Small intestine (tissue), 7 donors: Measurements from ENCODE around the gene PIK3C2B. TPM values are rescaled to one million over a fixed set of nuclear protein-coding genes. Genes with fewer than 3 reads are reported as not detected.

ENCODE experiments used
- DNase-seq, 2 donors: peaks; one replicate each; pipeline versions ENCODE4 v3.0.0 to v3.0.0-alpha.2; 2013
- FAIRE-seq: peaks from 2 replicates; lab custom pipeline; 2012; peaks lifted over from hg19 to GRCh38; lab: Jason Lieb, UNC
- H3K27ac ChIP-seq, 3 donors: one replicate each; pipeline ENCODE4 v1.5.1; 2013; ENCODE audit warnings: low read length in 2 of 3, mild to moderate bottlenecking in 2 of 3, control low read depth in 1 of 3, inconsistent platforms in 1 of 3, low read depth in 1 of 3, moderate library complexity in 1 of 3
- H3K27me3 ChIP-seq, 3 donors: one replicate each; pipeline ENCODE4 v1.6.1; 2013; ENCODE audit warnings: low read length in 3 of 3, inconsistent platforms in 1 of 3; ENCODE audit not compliant: control insufficient read depth in 3 of 3, insufficient read depth in 3 of 3
- H3K36me3 ChIP-seq, 3 donors: one replicate each; pipeline ENCODE4 v1.6.1; 2013; ENCODE audit warnings: low read length in 3 of 3, inconsistent platforms in 1 of 3, low read depth in 1 of 3, mild to moderate bottlenecking in 1 of 3, moderate library complexity in 1 of 3; ENCODE audit not compliant: control insufficient read depth in 3 of 3, insufficient read depth in 2 of 3
- H3K4me1 ChIP-seq, 3 donors: one replicate each; pipeline ENCODE4 v1.6.1; 2013; ENCODE audit warnings: low read length in 2 of 3, inconsistent platforms in 1 of 3, low read depth in 1 of 3, mild to moderate bottlenecking in 1 of 3, moderate library complexity in 1 of 3; ENCODE audit not compliant: control insufficient read depth in 3 of 3, insufficient read depth in 2 of 3
- H3K4me3 ChIP-seq, 3 donors: one replicate each; pipeline ENCODE4 v1.5.1; 2013; ENCODE audit warnings: low read length in 3 of 3, control low read depth in 1 of 3, inconsistent platforms in 1 of 3, low read depth in 1 of 3, mild to moderate bottlenecking in 1 of 3, moderate library complexity in 1 of 3
- H3K9me3 ChIP-seq, 2 donors: one replicate each; pipeline ENCODE4 v1.6.1; 2013; ENCODE audit warnings: low read depth in 1 of 2, low read length in 1 of 2; ENCODE audit not compliant: control insufficient read depth in 2 of 2, insufficient read depth in 1 of 2
- WGBS, 3 donors: extraction: QIAGEN DNeasy Blood & Tissue Kit; methylation state at CpG; one replicate each; pipeline ENCODE4 v1.1.7; 2013; 5-methylcytosine and 5-hydroxymethylcytosine counted together
- polyA plus RNA-seq, 4 donors: library from polyadenylated mRNA; stranded (reverse) in 3 of 4; unstranded in 1 of 4; fragments of 200-250 nt in 3 of 4; fragments of 120-200 nt in 1 of 4; gene quantifications; one replicate each; pipeline versions ENCODE4 v1.2.1 to v1.2.3, GENCODE V29; 2013
- donor health status: healthy with polysubstance abuse.
- donor health status: control.
- donor health status: control.
- donor health status: Bipolar disorder and iron deficiency.
- donor health status: healthy.

Gene PIK3C2B
- polyA plus RNA-seq, 4 donors: 8.1 to 31.1 (median 17.5) TPM

- Histone ChIP-seq H3K27me3 (no peaks in the 10 kb centered on the region), H3K9me3 (no peaks in the 10 kb centered on the region), H3K36me3 (peaks cover 0 to 7% (median 0%) of the 10 kb centered on the region in 3 donors), H3K27ac (peak overlapping the region in 2 of 3 donors; percentile 55 to 91), H3K4me1 (peaks cover 0 to 8% (median 4%) of the 10 kb centered on the region in 3 donors), H3K4me3 (no peak overlapping the region)
- FAIRE-seq (no peak), DNase-seq (peak in 1 of 2 donors; percentile 35)
- WGBS, 3 donors: 58 to 68% (median 62%) methylated on average over 15 of the region's 15 CpGs
Observed at GRCh38 chr1:204513117-204513716, 18.6 kb upstream of the PIK3C2B start.

- Histone ChIP-seq H3K27ac (no peak overlapping the region), H3K9me3 (no peaks in the 10 kb centered on the region), H3K27me3 (no peaks in the 10 kb centered on the region), H3K4me3 (no peak overlapping the region), H3K36me3 (no peaks in the 10 kb centered on the region), H3K4me1 (peaks cover 0 to 3% (median 0%) of the 10 kb centered on the region in 3 donors)
- no peak for DNase-seq
- FAIRE-seq: no peak
Observed at GRCh38 chr1:204511366-204511765, 16.8 kb upstream of the PIK3C2B start.

- FAIRE-seq (no peak), DNase-seq (peak in 1 of 2 donors; percentile 31)
- H3K9me3 ChIP-seq: no peaks in the 10 kb centered on the region
- H3K4me3 ChIP-seq: no peak overlapping the region
- H3K27me3 ChIP-seq: no peaks in the 10 kb centered on the region
- H3K36me3 ChIP-seq: no peaks in the 10 kb centered on the region
- 51 to 71% (median 63%) methylated on average over 9 of the region's 9 CpGs for WGBS, 3 donors
- H3K4me1 ChIP-seq: peaks cover 0 to 7% (median 0%) of the 10 kb centered on the region in 3 donors
- no peak overlapping the region for H3K27ac ChIP-seq
Observed at GRCh38 chr1:204509186-204509635, 14.6 kb upstream of the PIK3C2B start.

GRCh38 chr1:204507317-204508105, 12.9 kb upstream of the PIK3C2B start:
- FAIRE-seq: no peak
- peak; percentile 26 to 54 for DNase-seq
- Histone ChIP-seq H3K36me3 (no peaks in the 10 kb centered on the region), H3K27ac (peak overlapping the region; percentile 58 to 97 (median 71)), H3K4me3 (peak overlapping the region; percentile 42 to 47 (median 46)), H3K27me3 (no peaks in the 10 kb centered on the region), H3K9me3 (no peaks in the 10 kb centered on the region), H3K4me1 (peaks cover 0 to 7% (median 0%) of the 10 kb centered on the region in 3 donors)
- 1 to 4% (median 3%) methylated on average over 22 of the region's 22 CpGs for WGBS, 3 donors

GRCh38 chr1:204506969-204507316, 12.3 kb upstream of the PIK3C2B start:
- Histone ChIP-seq H3K27me3 (no peaks in the 10 kb centered on the region), H3K4me1 (peaks cover 0 to 7% (median 0%) of the 10 kb centered on the region in 3 donors), H3K9me3 (no peaks in the 10 kb centered on the region), H3K36me3 (no peaks in the 10 kb centered on the region), H3K27ac (peak overlapping the region; percentile 58 to 97 (median 71)), H3K4me3 (peak overlapping the region; percentile 42 to 47 (median 46))
- DNase-seq (peak; percentile 93 to 96), FAIRE-seq (no peak)
- WGBS, 3 donors: 0 to 1% (median 0%) methylated on average over 13 of the region's 13 CpGs

GRCh38 chr1:204506201-204506968, 11.8 kb upstream of the PIK3C2B start:
- DNase-seq (peak; percentile 87 to 91), FAIRE-seq (no peak)
- Histone ChIP-seq H3K27ac (peak overlapping the region; percentile 24 to 97 (median 71)), H3K27me3 (no peaks in the 10 kb centered on the region), H3K4me3 (peak overlapping the region in 2 of 3 donors; percentile 42 to 47), H3K9me3 (no peaks in the 10 kb centered on the region), H3K4me1 (peaks cover 0 to 7% (median 0%) of the 10 kb centered on the region in 3 donors), H3K36me3 (no peaks in the 10 kb centered on the region)
- WGBS, 3 donors: 0 to 1% (median 0%) methylated on average over 27 of the region's 27 CpGs

GRCh38 chr1:204505674-204506200, 11.1 kb upstream of the PIK3C2B start:
- H3K27me3 ChIP-seq: no peaks in the 10 kb centered on the region
- no peak for FAIRE-seq
- DNase-seq: no peak
- peaks cover 0 to 7% (median 0%) of the 10 kb centered on the region in 3 donors for H3K4me1 ChIP-seq
- H3K9me3 ChIP-seq: no peaks in the 10 kb centered on the region
- H3K36me3 ChIP-seq: no peaks in the 10 kb centered on the region
- H3K4me3 ChIP-seq: peak overlapping the region in 2 of 3 donors; percentile 42 to 47
- 1 to 3% (median 2%) methylated on average over 4 of the region's 4 CpGs for WGBS, 3 donors
- H3K27ac ChIP-seq: peak overlapping the region; percentile 24 to 97 (median 71)
